Stimulated activated CD4-positive, alpha-beta T cell treated with anti-CD3 and anti-CD28 coated beads, Interleukin-1b, Interleukin-23, amount 100 ng/mL, for 24 hours (primary cell): ENCODE results near the gene PEG3.
"Not testable (repeated sequence)": the region's sequence is repeated elsewhere in the genome, so short reads cannot be mapped to it uniquely, and the experiment has no call there.

Experiments used
- DNase-seq, 4 experiments: peaks; one replicate each; pipeline ENCODE4 v3.0.0-alpha.2; 2020; ENCODE audit warnings: low read depth in 4 of 4, low spot score in 1 of 4

Gene PEG3

GRCh38 chr19:56840451-56841192, at the start of gene PEG3, which contains the start of gene ZIM2:
Gene PEG3 (minus strand): TSS chr19:56840726. CDS start chr19:56824655, 16,071 bp downstream.
Gene ZIM2 (minus strand): TSS chr19:56840726. CDS start chr19:56824277, 16,449 bp downstream.
- no peak for DNase-seq

- no peak for DNase-seq
Measured at GRCh38 chr19:56885173-56885985, 44.9 kb upstream of the PEG3 start.

- DNase-seq = no peak
Measured at GRCh38 chr19:56884441-56884840, 43.9 kb upstream of the PEG3 start.

- DNase-seq = no peak
Measured at GRCh38 chr19:56880592-56881190, 40.2 kb upstream of the PEG3 start.

- DNase-seq = no peak
Measured at GRCh38 chr19:56877069-56877715, 36.7 kb upstream of the PEG3 start.

- DNase-seq = no peak
Measured at GRCh38 chr19:56875717-56876116, 35.2 kb upstream of the PEG3 start.

GRCh38 chr19:56874530-56874929, 34.0 kb upstream of the PEG3 start:
- no peak for DNase-seq

- DNase-seq = no peak
Measured at GRCh38 chr19:56873493-56873892, 33.0 kb upstream of the PEG3 start.

GRCh38 chr19:56869886-56870285, 29.4 kb upstream of the PEG3 start:
- DNase-seq = no peak

- no peak for DNase-seq
Measured at GRCh38 chr19:56868446-56868845, 27.9 kb upstream of the PEG3 start.

- no peak for DNase-seq
Measured at GRCh38 chr19:56866538-56866937, 26.0 kb upstream of the PEG3 start.

GRCh38 chr19:56864443-56865125, 24.1 kb upstream of the PEG3 start:
- no peak for DNase-seq

- DNase-seq = no peak
Measured at GRCh38 chr19:56862741-56863140, 22.2 kb upstream of the PEG3 start.

- not testable (repeated sequence) for DNase-seq
Measured at GRCh38 chr19:56860409-56860808, 19.9 kb upstream of the PEG3 start.

GRCh38 chr19:56858026-56858425, 17.5 kb upstream of the PEG3 start:
- no peak for DNase-seq

- DNase-seq = no peak
Measured at GRCh38 chr19:56856822-56857221, 16.3 kb upstream of the PEG3 start.

GRCh38 chr19:56852361-56852760, 11.8 kb upstream of the PEG3 start:
- not testable (repeated sequence) for DNase-seq

GRCh38 chr19:56848166-56848565, 7.6 kb upstream of the PEG3 start:
- DNase-seq = no peak

GRCh38 chr19:56842412-56842811, 1.9 kb upstream of the PEG3 start:
- DNase-seq = no peak

GRCh38 chr19:56841193-56841543, 642 bp upstream of the PEG3 start:
- DNase-seq = no peak
